HG02571 (cell line): ENCODE data around the gene COMT.
"Not testable (repeated sequence)": the region's sequence is repeated elsewhere in the genome, so short reads cannot be mapped to it uniquely, and the experiment has no call there.

Source experiments
- ATAC-seq: cut with Tn5 transposase; IDR thresholded peaks from one replicate; pipeline ENCODE4 v1.9.1; 2021; ENCODE audit warnings: mild to moderate bottlenecking, moderate library complexity; ENCODE audit not compliant: unreplicated experiment

Gene COMT

DNA sequence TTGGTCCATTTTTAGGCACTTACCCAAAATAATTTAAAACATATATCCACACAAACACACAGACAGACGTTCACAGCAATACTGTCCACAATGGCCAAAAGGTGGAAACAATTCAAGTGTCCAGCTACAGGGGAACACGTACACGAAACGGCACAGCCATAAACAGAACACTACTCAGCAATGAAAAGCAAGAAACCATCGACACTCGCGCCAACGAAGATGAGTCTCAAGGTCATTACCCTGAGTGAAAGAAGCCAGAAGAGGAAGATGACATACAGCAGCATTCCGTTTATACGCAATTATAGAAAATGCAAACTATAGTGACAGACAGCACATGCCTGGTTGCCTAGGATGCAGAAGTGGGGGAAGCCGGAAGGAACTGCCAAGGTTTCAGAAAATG is 13.4 kb upstream of the COMT start:
- ATAC-seq, result no peak

DNA sequence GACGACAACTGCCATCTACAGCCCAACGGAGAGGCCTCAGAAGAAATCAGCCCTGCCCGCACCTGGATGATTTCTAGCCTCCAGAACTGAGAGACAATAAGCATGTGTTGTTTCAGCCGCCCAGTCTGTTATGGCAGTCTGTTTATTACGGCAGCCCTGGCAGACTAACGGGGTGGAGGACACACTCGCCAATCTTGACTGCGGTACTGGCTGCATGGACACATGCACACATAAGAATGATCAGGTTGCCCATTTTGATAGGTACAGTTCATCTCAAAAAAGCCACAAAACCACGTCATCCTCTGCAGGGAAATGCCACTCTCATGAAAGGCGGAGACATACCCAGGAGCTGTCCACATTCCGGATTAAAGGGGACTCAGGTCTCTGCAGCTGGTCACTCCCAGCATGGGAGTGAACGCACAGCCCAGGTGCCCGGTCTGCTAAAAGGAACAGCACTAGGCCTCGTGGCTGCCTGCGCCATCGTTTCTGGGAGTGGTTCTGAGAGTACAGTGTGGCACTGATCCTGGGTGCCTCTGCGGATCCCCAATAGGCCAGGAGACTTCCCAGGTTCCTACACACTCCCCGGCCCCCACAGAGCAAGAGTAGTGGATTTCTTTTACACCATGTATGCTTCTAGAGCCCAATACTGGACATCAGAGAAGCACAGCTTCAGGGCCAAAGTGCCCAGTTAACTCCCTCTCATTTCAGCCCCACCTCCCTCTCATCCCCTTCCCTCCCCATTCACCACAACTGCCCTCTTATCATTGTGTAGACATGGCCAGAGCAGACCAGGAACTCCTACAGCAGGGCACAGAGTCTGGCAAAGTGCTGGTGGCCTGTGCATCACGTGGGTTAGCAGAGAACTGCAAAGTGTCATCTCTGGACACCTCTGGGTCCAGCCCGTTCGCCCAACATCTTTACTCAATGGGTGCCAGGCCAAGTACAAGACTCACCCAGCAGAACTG is 11.7 kb upstream of the COMT start:
- no peak for ATAC-seq

DNA sequence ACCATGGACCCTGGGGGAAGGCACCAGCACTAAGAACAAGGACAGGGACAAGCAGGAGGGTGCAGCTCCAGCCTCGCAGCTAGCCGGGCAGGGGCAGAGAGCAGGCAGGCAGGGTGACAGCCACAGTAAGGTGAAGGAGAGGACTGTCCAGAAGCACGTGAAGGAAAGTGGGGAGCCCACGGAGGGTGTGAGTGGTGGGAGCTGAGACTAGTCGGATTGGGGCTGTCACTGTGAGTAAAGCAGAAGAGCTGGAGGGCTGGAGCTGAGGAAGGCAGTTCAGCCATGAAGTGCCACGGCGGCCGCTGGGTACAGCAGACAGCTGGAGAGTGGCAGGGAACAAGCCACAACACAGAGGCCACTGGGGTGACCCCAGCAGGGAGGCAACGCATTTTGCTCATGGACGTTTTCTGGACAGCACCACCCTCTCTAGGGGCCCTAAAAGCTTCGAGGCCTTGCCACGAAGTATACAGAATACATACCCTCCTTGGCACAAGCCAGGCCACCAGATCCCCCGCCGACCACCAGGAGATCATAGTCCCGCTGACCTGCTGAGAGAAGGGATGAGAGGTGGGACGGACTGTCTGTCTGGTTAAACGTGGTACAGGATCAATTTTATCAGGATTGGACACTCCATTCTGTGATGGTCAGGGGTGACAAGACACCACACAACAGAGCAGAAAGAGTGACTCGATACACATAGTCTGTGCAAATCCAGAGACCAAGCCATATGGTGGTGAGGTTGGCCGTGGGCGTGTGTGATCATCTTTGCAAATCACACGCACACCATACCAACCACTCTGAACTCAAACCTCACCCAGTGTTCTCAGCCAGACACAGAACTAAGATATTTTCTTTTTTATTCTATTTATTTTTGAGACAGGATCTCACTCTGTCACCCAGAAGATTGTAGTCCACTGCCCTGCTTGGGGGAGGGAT is 10.8 kb upstream of the COMT start:
- no peak for ATAC-seq

DNA sequence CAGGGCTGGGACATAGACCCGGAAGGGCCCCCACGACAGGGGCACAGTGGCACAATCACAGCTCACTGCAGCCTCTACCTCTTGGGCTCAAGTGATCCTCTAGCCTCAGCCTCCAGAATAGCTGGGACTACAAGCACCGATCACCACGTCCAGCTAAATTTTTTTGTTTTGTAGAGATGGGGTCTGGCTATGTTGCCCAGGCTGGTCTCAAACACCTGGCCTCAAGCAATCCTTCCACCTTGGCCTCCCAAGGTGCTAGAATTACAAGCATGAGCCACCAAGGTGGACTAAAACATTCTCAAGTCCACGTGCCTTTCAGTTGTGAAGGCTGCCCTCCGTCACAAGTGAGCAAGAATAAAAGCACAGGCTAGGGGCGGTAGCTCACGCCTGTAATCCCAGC is 10.1 kb upstream of the COMT start:
- ATAC-seq, result no peak

DNA sequence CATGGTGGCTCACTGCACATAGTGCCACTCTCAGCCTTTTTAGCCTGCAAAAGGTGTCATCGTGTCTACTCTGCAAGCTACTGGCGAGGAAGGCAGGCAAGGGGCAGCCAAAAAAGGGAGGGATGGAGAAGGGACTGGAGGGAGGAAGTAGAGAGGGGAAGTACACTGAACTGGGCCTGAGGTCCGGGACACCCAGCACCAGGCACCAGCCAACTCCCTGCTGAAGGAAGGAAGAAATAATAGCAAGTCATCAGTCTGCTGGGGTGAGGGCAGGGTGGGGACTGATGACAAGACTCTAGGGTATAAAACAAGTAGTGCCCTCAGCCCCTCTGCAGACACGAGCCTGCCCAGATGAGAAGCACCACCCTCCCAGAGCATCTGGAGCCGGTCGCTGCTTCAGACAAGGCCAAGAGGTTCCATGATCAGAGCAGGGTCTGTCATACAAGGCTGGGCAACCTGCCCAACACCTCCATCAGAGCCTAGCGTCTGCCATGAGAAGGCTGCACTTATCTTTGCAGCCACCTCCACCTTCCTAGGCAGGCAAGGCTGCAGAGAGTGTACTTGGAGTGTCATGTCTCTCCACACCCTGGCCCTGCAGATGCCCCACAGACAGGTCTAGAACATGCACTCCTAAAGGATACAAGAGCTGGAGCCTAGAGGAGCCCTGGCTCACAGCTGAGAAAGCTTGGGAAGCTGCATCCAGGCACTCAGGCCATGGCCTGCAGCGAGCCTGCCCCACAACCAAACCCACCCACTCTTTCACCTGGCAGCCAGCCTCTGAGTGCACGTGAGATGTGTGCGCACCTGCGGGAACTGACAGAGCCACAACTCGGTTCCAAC is 9.0 kb upstream of the COMT start:
- ATAC-seq, result no peak

DNA sequence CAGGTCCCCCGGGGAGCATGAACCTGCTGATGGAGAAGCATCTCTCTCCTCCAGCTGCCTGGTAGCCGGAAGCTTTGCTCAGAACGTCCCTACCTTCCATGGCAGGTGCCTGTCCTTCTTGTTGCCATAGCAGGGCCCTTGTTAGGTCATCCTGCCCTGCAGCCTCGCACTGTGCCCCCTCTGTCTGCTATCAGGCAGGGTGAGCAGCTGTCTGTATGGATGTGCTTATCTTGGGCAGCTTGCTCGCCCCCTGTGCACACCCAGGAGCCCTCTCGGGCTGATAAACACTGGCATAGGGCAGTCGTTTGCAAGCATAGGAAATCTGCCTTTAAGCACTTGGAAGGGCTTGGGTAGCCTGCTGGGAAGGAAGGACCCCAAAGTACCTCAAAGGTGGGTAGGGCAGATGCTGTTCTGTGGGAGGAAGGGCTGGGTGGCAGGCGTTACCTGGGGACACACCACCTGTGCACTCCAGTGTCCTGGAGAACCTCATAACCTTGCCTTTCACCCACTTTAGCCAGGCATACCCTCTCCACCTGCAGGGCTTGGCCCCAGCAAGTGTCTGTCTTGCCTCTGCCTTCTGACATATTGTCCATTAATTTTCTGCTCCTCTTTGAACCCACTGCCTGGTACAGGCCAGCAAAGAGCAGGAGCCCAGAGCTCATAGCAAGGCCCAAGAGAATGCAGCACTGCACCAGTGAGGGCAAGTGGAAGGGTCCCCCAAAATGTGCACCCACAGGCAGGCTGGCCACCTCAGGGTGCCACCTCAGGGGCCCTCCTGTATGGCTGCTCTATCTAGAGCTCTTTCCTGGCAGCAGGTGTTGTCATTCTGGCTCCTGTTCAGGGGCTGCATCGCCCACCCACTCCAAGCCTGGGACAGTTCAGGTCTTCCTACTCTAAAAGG is 8.0 kb upstream of the COMT start:
- no peak for ATAC-seq

DNA sequence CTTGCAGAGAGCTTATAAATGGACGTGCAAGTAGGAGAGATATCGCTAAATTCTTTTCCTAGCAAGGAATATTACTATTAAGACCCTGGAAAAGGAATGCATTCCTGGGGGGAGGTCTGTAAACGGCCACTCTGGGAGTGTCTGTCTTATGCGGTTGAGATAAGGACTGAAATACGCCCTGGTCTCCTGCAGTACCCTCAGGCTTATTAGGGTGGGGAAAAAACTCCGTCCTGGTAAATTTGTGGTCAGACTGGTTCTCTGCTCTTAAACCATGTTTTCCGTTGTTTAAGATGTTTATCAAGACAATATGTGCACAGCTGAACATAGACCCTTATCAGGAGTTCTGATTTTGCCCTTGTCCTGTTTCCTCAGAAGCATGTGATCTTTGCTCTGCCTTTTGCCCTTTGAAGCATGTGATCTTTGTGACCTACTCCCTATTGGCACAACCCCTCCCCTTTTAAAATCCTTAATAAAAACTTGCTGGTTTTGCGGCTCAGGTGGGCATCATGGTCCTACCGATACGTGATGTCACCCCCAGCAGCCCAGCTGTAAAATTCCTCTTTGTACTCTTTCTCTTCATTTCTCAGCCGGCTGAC is 6.4 kb upstream of the COMT start:
- ATAC-seq, result not testable (repeated sequence)

DNA sequence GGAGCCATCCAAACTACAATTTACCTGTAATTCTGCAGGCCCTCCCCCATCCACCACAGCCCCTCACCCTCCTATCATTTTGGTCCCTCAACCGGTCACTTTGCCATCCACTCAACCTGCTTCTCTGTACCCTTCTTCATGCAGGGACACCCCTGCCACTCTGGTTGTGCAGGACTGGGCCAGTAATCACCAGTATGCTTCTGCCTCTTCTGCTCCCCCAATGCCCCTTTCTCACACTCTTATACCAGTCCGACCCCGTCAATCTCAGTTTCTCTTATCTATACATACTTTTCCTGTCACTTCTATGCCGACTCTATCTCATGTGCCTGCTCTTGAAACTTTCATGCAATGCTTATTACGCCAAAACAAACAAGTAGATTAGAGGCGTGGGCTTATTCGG is 5.1 kb upstream of the COMT start:
- no peak for ATAC-seq

DNA sequence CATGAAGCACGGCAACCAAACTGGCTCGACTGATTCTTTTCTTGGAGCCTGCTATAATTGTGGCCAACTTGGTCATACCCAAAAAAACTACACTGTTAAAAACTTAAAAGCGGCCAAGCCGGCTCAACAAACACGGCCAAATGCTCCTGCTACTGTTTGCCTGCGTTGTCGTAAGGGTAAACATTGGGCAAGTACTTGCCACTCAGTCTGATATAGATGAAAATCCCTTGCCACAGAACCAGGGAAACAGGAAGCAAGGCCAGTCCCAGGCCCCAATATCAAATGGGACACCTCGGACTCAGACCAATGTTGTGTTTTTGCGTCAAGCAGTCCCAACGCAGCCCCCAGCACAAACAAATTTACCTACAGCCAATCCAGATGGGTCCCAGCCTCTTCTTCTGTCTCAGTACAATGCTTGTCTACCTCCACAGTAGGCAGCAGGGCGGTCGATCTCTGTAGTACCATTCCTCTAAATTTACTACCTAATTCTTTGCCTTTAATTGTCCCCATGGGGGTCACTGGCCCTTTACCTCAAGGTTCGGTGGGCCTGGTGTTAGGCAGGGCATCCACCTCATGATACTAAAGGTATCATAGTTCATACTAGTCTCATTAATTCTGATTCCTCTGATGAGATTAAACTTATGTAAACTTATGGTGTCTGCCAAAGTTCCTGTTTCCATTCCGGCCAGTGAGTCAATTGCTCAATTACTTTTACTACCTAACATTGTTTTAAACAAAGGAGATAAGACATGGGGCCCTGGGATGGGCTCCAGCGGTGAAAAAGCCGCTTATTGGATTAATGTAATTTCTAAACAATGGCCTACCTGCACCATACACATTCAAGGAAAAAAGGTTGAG is 3.7 kb upstream of the COMT start:
- no peak for ATAC-seq

DNA sequence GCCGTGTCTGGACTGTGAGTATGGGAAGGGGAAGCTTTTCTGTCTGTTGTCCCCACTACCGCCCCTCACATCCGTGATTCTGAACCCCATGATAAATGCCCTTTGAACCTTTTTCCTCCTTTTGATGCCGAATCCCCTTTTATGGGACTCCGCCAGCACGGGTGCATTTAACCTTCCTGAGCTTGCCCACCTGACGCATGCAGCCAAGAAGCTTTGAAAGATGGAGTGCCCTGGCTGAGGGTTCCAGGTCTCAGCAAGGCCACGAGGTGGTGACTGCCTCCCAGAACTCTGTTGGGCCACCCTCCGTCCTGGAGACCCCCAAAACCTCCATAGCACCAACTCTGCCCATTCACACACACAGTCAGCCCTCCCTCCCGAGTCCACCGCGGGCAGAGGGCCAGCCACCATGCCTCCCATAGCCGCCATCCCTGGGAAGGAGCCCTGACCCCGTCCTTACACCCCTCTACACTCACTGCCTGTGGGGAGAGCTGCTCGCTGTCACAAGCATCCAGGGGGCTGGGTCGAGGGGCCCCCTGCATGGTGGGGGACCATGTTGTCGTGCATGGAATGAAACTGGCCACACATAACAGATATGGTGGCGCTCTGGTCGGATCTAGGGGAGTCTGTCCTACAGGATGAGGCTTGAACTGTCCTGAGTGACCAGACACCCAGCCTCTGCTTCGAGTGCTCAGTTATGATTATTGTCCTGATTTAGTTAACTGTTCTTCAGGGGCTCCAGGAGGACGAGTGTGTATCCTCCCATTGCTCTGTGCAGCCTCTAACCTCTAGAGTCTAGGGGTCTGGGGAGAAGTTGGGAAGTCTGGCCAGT is 822 bp upstream of the COMT start:
- no peak for ATAC-seq

DNA sequence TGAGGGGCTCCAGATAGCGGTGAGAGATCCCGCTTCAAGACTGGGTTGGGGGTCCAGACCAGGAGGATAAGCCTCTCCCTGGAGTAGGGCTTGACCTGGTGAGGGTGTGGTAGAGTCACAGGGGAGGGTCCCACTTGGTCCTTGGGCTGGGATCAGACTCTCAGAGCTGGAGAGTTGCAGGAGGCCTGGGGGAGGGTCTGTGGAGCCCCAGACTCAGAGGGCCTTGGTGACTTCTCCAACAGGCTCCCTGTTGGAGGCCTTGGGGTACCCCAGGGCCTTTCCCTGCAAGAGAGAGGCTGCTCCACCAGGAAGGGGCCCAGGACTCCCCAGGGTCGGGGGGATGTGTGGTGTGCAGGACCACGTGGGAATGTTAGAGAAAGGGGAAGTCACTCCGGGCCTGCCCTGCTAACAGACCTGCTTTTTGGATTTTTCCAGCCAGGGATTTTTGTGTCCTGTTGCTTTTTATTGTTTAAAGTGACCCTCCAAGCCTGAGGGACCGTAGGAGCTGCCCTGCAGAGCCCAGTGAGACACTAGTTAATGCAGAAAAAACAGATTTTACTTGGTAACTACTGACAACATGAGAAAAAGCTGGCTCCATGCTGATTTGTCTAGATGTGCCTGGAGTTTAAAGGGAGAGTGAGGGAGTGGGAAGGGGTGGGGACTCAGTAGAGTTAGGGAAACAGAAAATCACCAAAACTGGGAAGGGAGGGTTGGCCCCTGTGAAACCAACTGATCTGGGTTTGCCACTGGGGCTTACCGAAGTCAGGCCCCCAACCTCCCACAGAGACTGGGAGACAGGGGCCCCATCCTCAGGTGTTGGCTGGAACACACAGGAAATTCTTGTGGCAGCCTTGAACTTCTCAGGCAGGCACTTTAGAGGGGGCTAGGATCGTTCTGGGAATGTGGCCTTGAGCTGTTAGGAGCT is 847 bp downstream of the COMT start:
- peak; percentile 17 for ATAC-seq

DNA sequence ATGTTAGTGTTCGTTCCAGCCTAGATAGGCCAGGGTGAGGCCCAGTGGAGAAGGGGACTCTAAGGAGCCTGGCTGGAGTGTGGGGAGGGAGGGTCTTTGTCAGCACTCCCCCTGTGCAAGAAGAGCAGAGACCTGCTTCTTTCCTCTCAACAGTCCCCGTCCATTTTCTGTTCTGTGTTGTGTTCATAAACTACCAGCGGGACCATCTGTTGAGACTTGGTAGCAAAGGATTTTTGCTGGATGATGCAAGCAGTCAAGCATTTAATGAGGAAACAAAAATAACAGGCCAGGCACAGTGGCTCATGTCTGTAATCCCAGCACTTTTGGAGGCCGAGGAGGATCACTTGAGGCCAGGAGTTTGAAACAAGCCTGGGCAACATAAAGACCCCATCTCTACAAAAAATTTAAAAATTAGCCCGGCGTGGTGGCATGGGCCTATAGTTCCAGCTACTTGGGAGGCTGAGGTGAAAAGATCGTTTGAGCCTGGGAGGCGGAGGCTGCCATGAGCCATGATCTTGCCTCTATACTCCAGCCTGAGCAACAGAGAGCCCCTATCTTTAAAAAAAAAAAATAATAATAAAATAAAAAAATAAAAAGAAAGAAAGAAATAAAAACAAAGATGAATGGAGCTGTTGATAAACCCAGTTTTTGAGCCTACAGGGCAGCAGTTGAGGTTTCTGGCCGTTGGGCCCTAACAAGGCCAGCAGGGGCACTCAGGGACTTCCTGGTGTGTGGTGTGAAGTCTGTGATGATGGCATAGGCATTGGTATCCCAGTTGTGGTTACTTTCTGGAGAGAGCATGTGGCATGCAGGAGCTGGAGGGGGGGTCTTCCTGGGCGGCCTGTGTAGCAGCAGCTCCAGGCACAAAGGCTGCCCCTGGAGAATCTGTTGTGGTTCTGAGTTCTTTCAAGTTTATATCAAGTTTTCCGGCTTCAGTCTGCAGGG is 1.8 kb downstream of the COMT start:
- no peak for ATAC-seq

DNA sequence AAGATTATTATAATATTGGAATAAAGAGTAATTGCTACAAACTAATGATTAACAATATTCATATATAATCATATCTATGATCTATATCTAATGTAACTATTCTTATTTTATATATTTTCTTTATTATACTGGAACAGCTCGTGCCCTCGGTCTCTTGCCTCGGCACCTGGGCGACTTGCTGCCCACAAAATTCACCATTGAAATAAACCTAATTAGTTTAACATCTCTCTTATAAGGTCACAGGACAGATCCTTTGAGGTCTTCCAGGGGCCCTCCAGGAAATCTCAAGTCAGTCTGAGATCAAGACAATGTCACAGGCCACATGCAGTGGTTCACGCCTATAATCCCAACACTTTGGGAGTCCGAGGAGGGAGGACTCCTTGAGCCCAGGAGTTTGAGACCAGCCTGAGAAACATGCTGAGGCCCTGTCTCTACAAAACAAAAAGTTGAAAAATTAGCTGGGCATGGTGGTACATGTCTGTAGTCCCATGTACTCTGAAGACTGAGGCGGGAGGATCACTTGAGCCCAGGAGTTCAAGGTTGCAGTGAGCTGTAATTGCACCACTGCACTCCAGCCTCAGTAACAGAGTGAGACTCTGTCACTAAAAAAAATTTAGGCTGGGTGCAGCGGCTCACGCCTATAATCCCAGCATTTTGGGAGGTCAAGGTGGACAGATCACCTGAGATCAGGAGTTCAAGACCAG is 6.6 kb downstream of the COMT start:
- no peak for ATAC-seq

DNA sequence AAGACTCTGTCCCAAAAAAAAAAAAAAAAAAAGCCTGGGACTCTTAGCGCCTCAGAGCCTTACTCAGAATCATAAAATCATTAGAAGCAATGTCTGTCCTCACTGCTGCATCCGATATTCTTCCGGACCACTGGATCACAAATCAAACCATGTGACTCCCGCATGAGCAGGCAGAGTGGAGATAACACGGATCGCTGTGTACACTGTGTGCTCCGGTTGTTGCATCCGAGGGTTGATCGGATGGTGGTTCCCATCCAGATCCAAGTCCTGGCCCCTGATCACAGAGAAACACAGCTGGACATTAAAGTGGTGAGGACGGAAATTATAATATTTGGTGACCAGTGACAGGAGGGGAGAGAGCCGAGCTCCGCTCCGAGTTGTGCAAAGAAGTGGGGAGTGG is 9.8 kb downstream of the COMT start:
- no peak for ATAC-seq
